Immature natural killer cell (primary cell): ENCODE results near the gene ATP5MC2. TPM values are rescaled to one million over a fixed set of nuclear protein-coding genes. Genes with fewer than 3 reads are reported as not detected.
"Not testable (repeated sequence)": the region's sequence is repeated elsewhere in the genome, so short reads cannot be mapped to it uniquely, and the experiment has no call there.

Experiments
- DNase-seq, 3 donors: peaks; one replicate each; pipeline ENCODE4 v3.0.0; 2022; ENCODE audit warnings: mixed read lengths in 1 of 3
- H3K27ac Mint-ChIP-seq, 6 donors: one replicate each; pipeline ENCODE4 v1.8.0; 2020; ENCODE audit warnings: mixed read lengths in 6 of 6, mild to moderate bottlenecking in 5 of 6, inconsistent platforms in 4 of 6, moderate library complexity in 3 of 6
- H3K27me3 Mint-ChIP-seq, 3 donors: one replicate each; pipeline ENCODE4 v1.8.0; 2020 to 2021; ENCODE audit warnings: low read depth in 3 of 3, mild to moderate bottlenecking in 3 of 3, mixed read lengths in 3 of 3, moderate library complexity in 3 of 3, inconsistent platforms in 1 of 3
- H3K36me3 Mint-ChIP-seq, 3 donors: one replicate each; pipeline ENCODE4 v1.8.0; 2020; ENCODE audit warnings: mixed read lengths in 3 of 3, inconsistent platforms in 2 of 3, mild to moderate bottlenecking in 2 of 3
- H3K4me1 Mint-ChIP-seq, 2 donors: one replicate each; pipeline ENCODE4 v1.8.0; 2020; ENCODE audit warnings: inconsistent platforms in 2 of 2, mild to moderate bottlenecking in 2 of 2, mixed read lengths in 2 of 2, moderate library complexity in 1 of 2
- H3K4me3 Mint-ChIP-seq, 5 donors: one replicate each; pipeline ENCODE4 v1.8.0; 2020; ENCODE audit warnings: mild to moderate bottlenecking in 5 of 5, mixed read lengths in 5 of 5, inconsistent platforms in 3 of 5, moderate library complexity in 3 of 5
- H3K9me3 Mint-ChIP-seq, 6 donors: one replicate each; pipeline ENCODE4 v1.8.0; 2020; ENCODE audit warnings: mild to moderate bottlenecking in 6 of 6, mixed read lengths in 6 of 6, inconsistent platforms in 4 of 6, moderate library complexity in 3 of 6
- polyA plus RNA-seq, 3 donors: library from polyadenylated mRNA; unstranded; fragments of 300-500 nt; fragmentation: Illumina TruSeq; gene quantifications; one replicate each; pipeline ENCODE4 v1.2.3, GENCODE V29; 2021

ATP5MC2 gene
- polyA plus RNA-seq, 3 donors from 2014 or later, result 383 to 495 (median 467) TPM

DNA sequence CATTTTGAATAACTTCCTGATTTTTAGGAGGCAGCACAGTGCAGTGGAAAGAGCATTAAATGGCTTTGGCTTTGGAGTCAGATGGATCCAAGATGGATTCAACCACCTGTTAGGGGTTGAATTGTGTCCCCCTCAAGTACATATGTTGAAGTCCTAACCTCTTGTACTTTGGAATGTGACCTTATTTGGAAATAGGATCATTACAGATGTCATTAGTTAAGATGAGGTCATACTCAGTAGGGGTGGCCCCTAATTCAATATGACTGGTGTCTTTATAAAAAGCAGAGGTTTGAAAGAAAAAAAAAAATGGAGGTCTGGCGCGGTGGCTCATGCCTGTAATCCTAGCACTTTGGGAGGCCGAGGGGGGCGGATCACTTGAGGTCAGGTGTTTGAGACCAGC, 18.8 kb downstream of the ATP5MC2 start:
- Mint-ChIP-seq H3K27ac (no peak overlapping the region), H3K9me3 (peaks cover 0 to 1% (median 0%) of the 10 kb centered on the region in 6 donors), H3K4me3 (no peak overlapping the region), H3K27me3 (peaks cover 0 to 2% (median 1%) of the 10 kb centered on the region in 3 donors), H3K4me1 (no peaks in the 10 kb centered on the region), H3K36me3 (no peaks in the 10 kb centered on the region)
- DNase-seq, result no peak

DNA sequence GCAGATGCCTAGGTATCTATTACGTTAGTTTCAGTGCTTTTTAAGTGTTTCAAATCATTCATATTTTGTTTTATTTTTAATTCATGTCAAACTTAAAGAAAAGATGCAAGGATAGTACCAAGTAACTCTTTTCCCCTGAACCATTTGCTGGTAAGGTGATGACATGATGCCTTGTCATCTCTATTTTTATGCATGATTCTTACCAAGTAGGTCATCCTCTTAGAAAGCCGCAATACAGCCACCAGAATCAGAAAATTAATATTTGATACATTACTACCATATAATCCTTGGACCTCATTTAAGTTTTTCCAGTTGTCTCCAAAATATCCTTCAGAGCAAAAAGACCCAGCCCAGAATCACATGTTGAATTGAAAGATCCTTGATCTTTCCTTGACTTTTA, 22.3 kb downstream of the ATP5MC2 start:
- H3K27me3 Mint-ChIP-seq, result peaks cover 0 to 2% (median 1%) of the 10 kb centered on the region in 3 donors
- H3K9me3 Mint-ChIP-seq, result peaks cover 0 to 2% (median 0%) of the 10 kb centered on the region in 6 donors
- no peak overlapping the region for H3K4me3 Mint-ChIP-seq
- no peaks in the 10 kb centered on the region for H3K4me1 Mint-ChIP-seq
- H3K36me3 Mint-ChIP-seq, result no peaks in the 10 kb centered on the region
- no peak for DNase-seq
- no peak overlapping the region for H3K27ac Mint-ChIP-seq

GRCh38 chr12:53652366-53652765, 23.5 kb downstream of the ATP5MC2 start:
- peaks cover 0 to 2% (median 0%) of the 10 kb centered on the region in 6 donors for H3K9me3 Mint-ChIP-seq
- H3K4me3 Mint-ChIP-seq, result no peak overlapping the region
- peaks cover 0 to 1% (median 0%) of the 10 kb centered on the region in 3 donors for H3K27me3 Mint-ChIP-seq
- H3K36me3 Mint-ChIP-seq, result no peaks in the 10 kb centered on the region
- H3K4me1 Mint-ChIP-seq, result no peaks in the 10 kb centered on the region
- H3K27ac Mint-ChIP-seq, result no peak overlapping the region
- no peak for DNase-seq

DNA sequence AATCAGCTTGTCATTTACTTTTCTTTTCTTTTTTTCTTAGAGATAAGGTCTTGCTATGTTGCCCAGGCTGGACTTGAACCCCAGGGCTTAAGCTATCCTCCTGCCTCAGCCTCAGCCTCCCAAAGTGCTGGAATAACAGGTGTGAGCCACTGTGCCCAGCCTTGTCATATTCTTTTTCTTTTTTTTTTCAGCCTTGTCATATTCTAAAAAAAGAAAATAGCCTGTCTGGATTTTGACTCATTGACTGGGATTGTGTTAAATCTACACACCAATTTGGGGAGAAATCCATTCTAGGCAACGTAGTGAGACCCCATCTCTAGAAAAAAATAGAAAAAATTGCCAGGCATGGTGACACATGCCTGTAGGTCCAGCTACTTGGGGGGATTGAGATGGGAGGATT, 24.1 kb downstream of the ATP5MC2 start:
- peaks cover 0 to 1% (median 0%) of the 10 kb centered on the region in 3 donors for H3K27me3 Mint-ChIP-seq
- H3K27ac Mint-ChIP-seq, result no peak overlapping the region
- H3K4me3 Mint-ChIP-seq, result no peak overlapping the region
- H3K9me3 Mint-ChIP-seq, result peaks cover 0 to 2% (median 0%) of the 10 kb centered on the region in 6 donors
- H3K4me1 Mint-ChIP-seq, result no peaks in the 10 kb centered on the region
- no peak for DNase-seq
- no peaks in the 10 kb centered on the region for H3K36me3 Mint-ChIP-seq

- H3K4me1 Mint-ChIP-seq, H3K9me3 Mint-ChIP-seq, H3K27me3 Mint-ChIP-seq, H3K36me3 Mint-ChIP-seq, H3K4me3 Mint-ChIP-seq, H3K27ac Mint-ChIP-seq, DNase-seq: not testable (repeated sequence)
Measured at GRCh38 chr12:53646300-53646699, 29.6 kb downstream of the ATP5MC2 start.

- Mint-ChIP-seq H3K27ac (no peak overlapping the region), H3K4me1 (no peaks in the 10 kb centered on the region), H3K27me3 (peaks cover 0 to 1% (median 0%) of the 10 kb centered on the region in 3 donors), H3K9me3 (no peaks in the 10 kb centered on the region), H3K4me3 (no peak overlapping the region), H3K36me3 (peaks cover 0 to 7% (median 3%) of the 10 kb centered on the region in 3 donors)
- no peak for DNase-seq
Measured at GRCh38 chr12:53645165-53645564, 30.7 kb downstream of the ATP5MC2 start.

GRCh38 chr12:53644133-53644532, 31.8 kb downstream of the ATP5MC2 start:
- no peak overlapping the region for H3K27ac Mint-ChIP-seq
- H3K27me3 Mint-ChIP-seq, result peaks cover 0 to 2% (median 0%) of the 10 kb centered on the region in 3 donors
- no peak overlapping the region for H3K4me3 Mint-ChIP-seq
- H3K9me3 Mint-ChIP-seq, result no peaks in the 10 kb centered on the region
- H3K36me3 Mint-ChIP-seq, result peaks cover 0 to 7% (median 3%) of the 10 kb centered on the region in 3 donors
- no peaks in the 10 kb centered on the region for H3K4me1 Mint-ChIP-seq
- no peak for DNase-seq

GRCh38 chr12:53643232-53643979, 32.5 kb downstream of the ATP5MC2 start:
- no peak for DNase-seq
- no peaks in the 10 kb centered on the region for H3K4me1 Mint-ChIP-seq
- H3K27ac Mint-ChIP-seq, result peak overlapping the region in 1 of 6 donors; percentile 31
- peaks cover 0 to 7% (median 3%) of the 10 kb centered on the region in 3 donors for H3K36me3 Mint-ChIP-seq
- no peaks in the 10 kb centered on the region for H3K9me3 Mint-ChIP-seq
- H3K4me3 Mint-ChIP-seq, result no peak overlapping the region
- peaks cover 0 to 2% (median 0%) of the 10 kb centered on the region in 3 donors for H3K27me3 Mint-ChIP-seq

- no peaks in the 10 kb centered on the region for H3K9me3 Mint-ChIP-seq
- peaks cover 0 to 7% (median 2%) of the 10 kb centered on the region in 3 donors for H3K27me3 Mint-ChIP-seq
- H3K4me3 Mint-ChIP-seq, result no peak overlapping the region
- no peaks in the 10 kb centered on the region for H3K36me3 Mint-ChIP-seq
- no peaks in the 10 kb centered on the region for H3K4me1 Mint-ChIP-seq
- no peak overlapping the region for H3K27ac Mint-ChIP-seq
- no peak for DNase-seq
Measured at GRCh38 chr12:53638057-53638456, 37.8 kb downstream of the ATP5MC2 start.

GRCh38 chr12:53636641-53637040, 39.2 kb downstream of the ATP5MC2 start:
- H3K27me3 Mint-ChIP-seq, result peaks cover 0 to 7% (median 4%) of the 10 kb centered on the region in 3 donors
- H3K4me1 Mint-ChIP-seq, result no peaks in the 10 kb centered on the region
- no peaks in the 10 kb centered on the region for H3K9me3 Mint-ChIP-seq
- no peak overlapping the region for H3K4me3 Mint-ChIP-seq
- no peak overlapping the region for H3K27ac Mint-ChIP-seq
- no peaks in the 10 kb centered on the region for H3K36me3 Mint-ChIP-seq
- DNase-seq, result no peak

DNA sequence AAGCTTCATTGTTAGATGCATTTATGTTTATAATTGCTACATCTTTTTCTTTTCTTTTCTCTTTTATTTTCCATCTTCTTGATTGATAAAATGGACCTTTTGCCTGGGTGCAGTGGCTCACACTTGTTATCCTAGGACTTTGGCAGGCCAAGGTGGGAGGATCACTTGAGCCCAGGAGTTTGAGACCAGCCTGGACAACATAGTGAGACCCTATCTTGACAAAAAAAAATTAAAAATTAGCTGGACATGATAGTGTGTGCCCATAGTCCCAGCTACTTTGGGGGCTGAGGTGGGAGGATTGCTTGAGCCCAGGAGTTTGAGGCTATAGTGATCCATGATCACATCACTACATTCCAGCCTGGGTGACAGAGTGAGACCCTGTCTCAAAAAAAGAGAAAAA, 40.2 kb downstream of the ATP5MC2 start:
- H3K4me1 Mint-ChIP-seq, DNase-seq, H3K27me3 Mint-ChIP-seq, H3K36me3 Mint-ChIP-seq, H3K4me3 Mint-ChIP-seq, H3K9me3 Mint-ChIP-seq, H3K27ac Mint-ChIP-seq: not testable (repeated sequence)

- H3K27me3 Mint-ChIP-seq, result peaks cover 0 to 7% (median 6%) of the 10 kb centered on the region in 3 donors
- no peak overlapping the region for H3K27ac Mint-ChIP-seq
- H3K9me3 Mint-ChIP-seq, result no peaks in the 10 kb centered on the region
- H3K4me3 Mint-ChIP-seq, result no peak overlapping the region
- H3K4me1 Mint-ChIP-seq, result peaks cover 3 to 4% of the 10 kb centered on the region in 2 donors
- DNase-seq, result no peak
- no peaks in the 10 kb centered on the region for H3K36me3 Mint-ChIP-seq
Measured at GRCh38 chr12:53631721-53632120, 44.2 kb downstream of the ATP5MC2 start.

- Mint-ChIP-seq H3K4me1 (peaks cover 37 to 41% of the 10 kb centered on the region in 2 donors), H3K36me3 (no peaks in the 10 kb centered on the region), H3K27me3 (peaks cover 7 to 11% (median 10%) of the 10 kb centered on the region in 3 donors), H3K4me3 (peak overlapping the region in 1 of 5 donors; percentile 41), H3K27ac (no peak overlapping the region), H3K9me3 (no peaks in the 10 kb centered on the region)
- no peak for DNase-seq
Measured at GRCh38 chr12:53627919-53628318, 48.0 kb downstream of the ATP5MC2 start.

GRCh38 chr12:53626702-53627169, 49.1 kb downstream of the ATP5MC2 start:
- H3K4me3 Mint-ChIP-seq, result peak overlapping the region; percentile 97 to 99 (median 98)
- H3K9me3 Mint-ChIP-seq, result no peaks in the 10 kb centered on the region
- no peaks in the 10 kb centered on the region for H3K36me3 Mint-ChIP-seq
- H3K4me1 Mint-ChIP-seq, result peaks cover 39 to 46% of the 10 kb centered on the region in 2 donors
- H3K27me3 Mint-ChIP-seq, result peaks cover 7 to 11% (median 9%) of the 10 kb centered on the region in 3 donors
- H3K27ac Mint-ChIP-seq, result peak overlapping the region; percentile 95 to 98 (median 96)
- DNase-seq, result no peak
